ENCODE results near the gene KLHL42. TPM values are rescaled to one million over a fixed set of nuclear protein-coding genes. Genes with fewer than 3 reads are reported as not detected.

KLHL42 gene
- total RNA-seq, 1 donor, result 42.0 TPM

GRCh38 chr12:27828196-27828595 is 48.2 kb downstream of the KLHL42 start:
- no peak for DNase-seq (ENCODE audit: insufficient read length, low spot score, missing footprints)
- no peak overlapping the region for H2AFZ ChIP-seq (ENCODE audit: low read length)

DNA sequence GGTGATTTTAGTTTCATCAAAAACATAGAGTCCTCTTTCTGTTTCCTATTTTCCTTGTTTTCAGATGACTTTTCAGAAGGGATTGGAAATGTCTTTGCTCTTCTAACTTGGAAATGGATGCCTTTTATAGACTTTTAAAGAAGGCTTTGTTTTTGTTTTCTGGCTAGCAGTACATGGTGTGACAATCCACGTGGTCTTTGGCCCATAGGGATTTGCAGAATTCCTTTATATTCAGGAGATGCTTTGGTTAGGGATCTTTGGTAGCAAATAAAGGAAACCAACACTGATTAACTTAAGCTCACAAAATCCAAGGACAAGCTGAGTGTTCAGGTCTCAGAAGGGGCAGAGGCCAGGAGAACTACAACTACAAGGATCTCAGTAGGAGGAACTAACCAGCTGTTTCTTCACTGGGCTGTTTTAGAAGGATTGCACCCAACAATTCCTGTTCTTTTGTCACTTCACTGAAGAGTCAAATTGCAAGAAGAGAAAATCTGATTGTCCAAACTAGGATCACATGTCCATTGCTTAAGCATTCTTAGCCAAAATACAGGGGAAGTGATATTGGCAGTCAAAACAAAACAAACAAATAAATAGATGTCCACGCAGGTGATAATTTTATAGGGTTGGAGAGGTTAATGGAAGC is 58.6 kb downstream of the KLHL42 start:
- H2AFZ ChIP-seq (ENCODE audit: low read length), result no peak overlapping the region

More at GRCh38 chr12:27828196-27828595, 48.2 kb downstream of the KLHL42 start:
- Histone ChIP-seq H4K20me1 (ENCODE audit: insufficient read depth, low read length) (no peaks in the 10 kb centered on the region), H3K9me3 (ENCODE audit: low read depth, low read length) (no peaks in the 10 kb centered on the region), H3K27me3 (ENCODE audit: insufficient read depth, low read length) (no peaks in the 10 kb centered on the region), H3K4me1 (ENCODE audit: insufficient read depth, low read length) (peaks cover 3% of the 10 kb centered on the region), H3K79me2 (ENCODE audit: insufficient read depth, low read length) (no peaks in the 10 kb centered on the region), H3K4me3 (ENCODE audit: insufficient read depth, low read length) (no peak overlapping the region), H3K4me2 (ENCODE audit: insufficient read depth, low read length) (no peak overlapping the region), H3K36me3 (ENCODE audit: insufficient read depth, low read length) (no peaks in the 10 kb centered on the region), H3K27ac (ENCODE audit: low read depth, low read length) (no peak overlapping the region)
- TF ChIP-seq, protein P1, sequence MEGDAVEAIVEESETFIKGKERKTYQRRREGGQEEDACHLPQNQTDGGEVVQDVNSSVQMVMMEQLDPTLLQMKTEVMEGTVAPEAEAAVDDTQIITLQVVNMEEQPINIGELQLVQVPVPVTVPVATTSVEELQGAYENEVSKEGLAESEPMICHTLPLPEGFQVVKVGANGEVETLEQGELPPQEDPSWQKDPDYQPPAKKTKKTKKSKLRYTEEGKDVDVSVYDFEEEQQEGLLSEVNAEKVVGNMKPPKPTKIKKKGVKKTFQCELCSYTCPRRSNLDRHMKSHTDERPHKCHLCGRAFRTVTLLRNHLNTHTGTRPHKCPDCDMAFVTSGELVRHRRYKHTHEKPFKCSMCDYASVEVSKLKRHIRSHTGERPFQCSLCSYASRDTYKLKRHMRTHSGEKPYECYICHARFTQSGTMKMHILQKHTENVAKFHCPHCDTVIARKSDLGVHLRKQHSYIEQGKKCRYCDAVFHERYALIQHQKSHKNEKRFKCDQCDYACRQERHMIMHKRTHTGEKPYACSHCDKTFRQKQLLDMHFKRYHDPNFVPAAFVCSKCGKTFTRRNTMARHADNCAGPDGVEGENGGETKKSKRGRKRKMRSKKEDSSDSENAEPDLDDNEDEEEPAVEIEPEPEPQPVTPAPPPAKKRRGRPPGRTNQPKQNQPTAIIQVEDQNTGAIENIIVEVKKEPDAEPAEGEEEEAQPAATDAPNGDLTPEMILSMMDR (IDR thresholded peaks at IDR 0.05; ENCODE audit: extremely low read depth, low read depth, low read length), result no peak

GRCh38 chr12:27840229-27840999 is 60.4 kb downstream of the KLHL42 start:
- no peak overlapping the region for H3K4me2 ChIP-seq (ENCODE audit: insufficient read depth, low read length)
- no peak overlapping the region for H3K27ac ChIP-seq (ENCODE audit: low read depth, low read length)
- H3K9me3 ChIP-seq (ENCODE audit: low read depth, low read length), result no peaks in the 10 kb centered on the region
- no peaks in the 10 kb centered on the region for H3K36me3 ChIP-seq (ENCODE audit: insufficient read depth, low read length)
- no peaks in the 10 kb centered on the region for H3K79me2 ChIP-seq (ENCODE audit: insufficient read depth, low read length)
- no peak overlapping the region for H3K4me3 ChIP-seq (ENCODE audit: insufficient read depth, low read length)
- H3K27me3 ChIP-seq (ENCODE audit: insufficient read depth, low read length), result no peaks in the 10 kb centered on the region
- H3K4me1 ChIP-seq (ENCODE audit: insufficient read depth, low read length), result peaks cover 8% of the 10 kb centered on the region
- H2AFZ ChIP-seq (ENCODE audit: low read length), result no peak overlapping the region
- TF ChIP-seq, protein P1 (IDR thresholded peaks at IDR 0.05; ENCODE audit: extremely low read depth, low read depth, low read length), result peak; percentile 55
- no peaks in the 10 kb centered on the region for H4K20me1 ChIP-seq (ENCODE audit: insufficient read depth, low read length)
- DNase-seq (ENCODE audit: insufficient read length, low spot score, missing footprints), result no peak

More for the DNA sequence above, 58.6 kb downstream of the KLHL42 start:
- no peak overlapping the region for H3K4me3 ChIP-seq (ENCODE audit: insufficient read depth, low read length)
- no peaks in the 10 kb centered on the region for H3K9me3 ChIP-seq (ENCODE audit: low read depth, low read length)
- no peaks in the 10 kb centered on the region for H3K79me2 ChIP-seq (ENCODE audit: insufficient read depth, low read length)
- no peaks in the 10 kb centered on the region for H3K27me3 ChIP-seq (ENCODE audit: insufficient read depth, low read length)
- H3K4me2 ChIP-seq (ENCODE audit: insufficient read depth, low read length), result no peak overlapping the region
- TF ChIP-seq, protein P1 (IDR thresholded peaks at IDR 0.05; ENCODE audit: extremely low read depth, low read depth, low read length), result no peak
- H4K20me1 ChIP-seq (ENCODE audit: insufficient read depth, low read length), result no peaks in the 10 kb centered on the region
- no peak for DNase-seq (ENCODE audit: insufficient read length, low spot score, missing footprints)
- no peaks in the 10 kb centered on the region for H3K4me1 ChIP-seq (ENCODE audit: insufficient read depth, low read length)
- no peaks in the 10 kb centered on the region for H3K36me3 ChIP-seq (ENCODE audit: insufficient read depth, low read length)
- no peak overlapping the region for H3K27ac ChIP-seq (ENCODE audit: low read depth, low read length)

DNA sequence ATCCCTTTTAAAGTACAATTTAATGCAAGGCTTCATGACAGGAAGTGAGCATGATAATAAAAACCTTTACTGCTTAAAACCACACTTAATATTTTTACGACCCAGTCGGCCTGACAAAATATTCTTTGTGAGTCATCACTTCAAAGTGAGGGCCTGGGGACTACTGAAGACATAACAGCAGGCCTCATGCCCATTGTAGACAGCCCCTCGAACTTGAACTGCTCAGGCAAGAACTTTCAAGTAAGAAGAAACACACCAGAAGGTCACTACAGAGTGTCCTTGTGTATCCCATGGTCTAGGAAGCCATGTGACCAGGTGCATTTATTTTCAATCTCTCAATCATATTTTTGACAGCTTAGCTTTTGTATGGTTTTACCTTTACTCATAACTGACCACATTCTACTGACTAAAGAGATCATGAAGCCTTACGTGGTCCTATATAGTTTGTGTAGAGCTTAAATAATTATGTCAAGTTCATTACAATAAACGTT is 61.4 kb downstream of the KLHL42 start:
- no peak overlapping the region for H3K4me2 ChIP-seq (ENCODE audit: insufficient read depth, low read length)

More for the DNA sequence above, 61.4 kb downstream of the KLHL42 start:
- H4K20me1 ChIP-seq (ENCODE audit: insufficient read depth, low read length), result no peaks in the 10 kb centered on the region
- H2AFZ ChIP-seq (ENCODE audit: low read length), result peak overlapping the region; percentile 54
- no peaks in the 10 kb centered on the region for H3K36me3 ChIP-seq (ENCODE audit: insufficient read depth, low read length)
- TF ChIP-seq, protein P1 (IDR thresholded peaks at IDR 0.05; ENCODE audit: extremely low read depth, low read depth, low read length), result no peak
- DNase-seq (ENCODE audit: insufficient read length, low spot score, missing footprints), result no peak
- no peak overlapping the region for H3K27ac ChIP-seq (ENCODE audit: low read depth, low read length)
- no peaks in the 10 kb centered on the region for H3K79me2 ChIP-seq (ENCODE audit: insufficient read depth, low read length)
- H3K9me3 ChIP-seq (ENCODE audit: low read depth, low read length), result no peaks in the 10 kb centered on the region
- H3K27me3 ChIP-seq (ENCODE audit: insufficient read depth, low read length), result no peaks in the 10 kb centered on the region
- no peak overlapping the region for H3K4me3 ChIP-seq (ENCODE audit: insufficient read depth, low read length)
- H3K4me1 ChIP-seq (ENCODE audit: insufficient read depth, low read length), result peaks cover 8% of the 10 kb centered on the region

Data from osteoblast (primary cell).